ENCODE data around the gene ZDHHC24. TPM values are rescaled to one million over a fixed set of nuclear protein-coding genes. Genes with fewer than 3 reads are reported as not detected.

ZDHHC24 gene
- total and polyA plus RNA-seq, 2 experiments from 2014 or later: 5.6 to 13.1 TPM

- TF ChIP-seq ZNF462 (CRISPR knock-in tag; IDR thresholded peaks at IDR 0.05): no peak
Measured at GRCh38 chr11:66567787-66568123, 21.9 kb upstream of the ZDHHC24 start (continued).

- Histone ChIP-seq H3K36me3 (ENCODE audit: insufficient read depth) (no peaks in the 10 kb centered on the region), H3K9me2 (ENCODE audit: insufficient read depth) (no peaks in the 10 kb centered on the region), H3K4me2 (no peak overlapping the region), H3K27ac (ENCODE audit: low read depth) (no peak overlapping the region), H3K4me3 (no peak overlapping the region), H3K79me2 (replicated peaks; ENCODE audit: insufficient read depth) (no peaks in the 10 kb centered on the region), H3K4me1 (ENCODE audit: insufficient read depth) (peaks cover 20% of the 10 kb centered on the region), H3K27me3 (ENCODE audit: insufficient read depth) (peaks cover 6% of the 10 kb centered on the region; the same call in 1 of the 2 replicates), H4K20me1 (replicated peaks; ENCODE audit: insufficient read depth) (no peaks in the 10 kb centered on the region), H3F3A (replicated peaks; ENCODE audit: low read depth) (peaks cover 6% of the 10 kb centered on the region; the same call in 1 of the 2 replicates), H2AFZ (no peak overlapping the region)
- H3K27me3 Mint-ChIP-seq (ENCODE audit: insufficient read depth, low read depth, poor library complexity): peaks cover 24% of the 10 kb centered on the region
- H3K4me3 Mint-ChIP-seq: no peak overlapping the region
- peaks cover 6% of the 10 kb centered on the region; the same call in 2 of the 3 replicates for H3K36me3 Mint-ChIP-seq (ENCODE audit: low read depth)
- peaks cover 19% of the 10 kb centered on the region for H3K4me1 Mint-ChIP-seq
- TF ChIP-seq STAT1 (IDR thresholded peaks at IDR 0.05; ENCODE audit: unreplicated experiment): no peak
- no peak for ATAC-seq
- H3K9me3 Mint-ChIP-seq: peaks cover 6% of the 10 kb centered on the region; the same call in 2 of the 3 replicates
- H3K27ac Mint-ChIP-seq: no peak overlapping the region
- DNase-seq (ENCODE audit: low spot score): no peak
Measured at GRCh38 chr11:66566221-66566620, 20.4 kb upstream of the ZDHHC24 start.

GRCh38 chr11:66564984-66565383 is 19.1 kb upstream of the ZDHHC24 start:
- peaks cover 9% of the 10 kb centered on the region for H3K4me1 ChIP-seq (ENCODE audit: insufficient read depth)
- ATAC-seq (no peak), DNase-seq (ENCODE audit: low spot score) (no peak)
- peaks cover 6% of the 10 kb centered on the region; the same call in 2 of the 3 replicates for H3K9me3 Mint-ChIP-seq
- H3K4me2 ChIP-seq: no peak overlapping the region
- H2AFZ ChIP-seq: no peak overlapping the region
- no peaks in the 10 kb centered on the region for H4K20me1 ChIP-seq (replicated peaks; ENCODE audit: insufficient read depth)
- peaks cover 6% of the 10 kb centered on the region; the same call in 1 of the 2 replicates for H3K27me3 ChIP-seq (ENCODE audit: insufficient read depth)
- H3K9me2 ChIP-seq (ENCODE audit: insufficient read depth): no peaks in the 10 kb centered on the region
- H3K27ac ChIP-seq (ENCODE audit: low read depth): no peak overlapping the region
- H3K36me3 Mint-ChIP-seq (ENCODE audit: low read depth): peaks cover 8% of the 10 kb centered on the region; the same call in 2 of the 3 replicates
- H3K4me1 Mint-ChIP-seq: peaks cover 8% of the 10 kb centered on the region; the same call in 2 of the 3 replicates
- H3K4me3 Mint-ChIP-seq: no peak overlapping the region
- peaks cover 6% of the 10 kb centered on the region; the same call in 1 of the 2 replicates for H3F3A ChIP-seq (replicated peaks; ENCODE audit: low read depth)
- H3K79me2 ChIP-seq (replicated peaks; ENCODE audit: insufficient read depth): no peaks in the 10 kb centered on the region
- H3K27me3 Mint-ChIP-seq (ENCODE audit: insufficient read depth, low read depth, poor library complexity): peaks cover 20% of the 10 kb centered on the region
- no peak overlapping the region for H3K27ac Mint-ChIP-seq
- no peaks in the 10 kb centered on the region for H3K36me3 ChIP-seq (ENCODE audit: insufficient read depth)
- H3K4me3 ChIP-seq: no peak overlapping the region
- no peak for TF ChIP-seq CTCF (conservative IDR thresholded peaks at IDR 0.05; ENCODE audit: low read depth in 2 of 2)
- no peak for TF ChIP-seq CREB1 (CRISPR knock-in tag; IDR thresholded peaks at IDR 0.05; ENCODE audit: low read depth)
- TF ChIP-seq REST (IDR thresholded peaks at IDR 0.05; ENCODE audit: unreplicated experiment): no peak
